Measurements from ENCODE around the gene ACYP2.
"Not testable (repeated sequence)": the region's sequence is repeated elsewhere in the genome, so short reads cannot be mapped to it uniquely, and the experiment has no call there.

The ACYP2 gene

DNA sequence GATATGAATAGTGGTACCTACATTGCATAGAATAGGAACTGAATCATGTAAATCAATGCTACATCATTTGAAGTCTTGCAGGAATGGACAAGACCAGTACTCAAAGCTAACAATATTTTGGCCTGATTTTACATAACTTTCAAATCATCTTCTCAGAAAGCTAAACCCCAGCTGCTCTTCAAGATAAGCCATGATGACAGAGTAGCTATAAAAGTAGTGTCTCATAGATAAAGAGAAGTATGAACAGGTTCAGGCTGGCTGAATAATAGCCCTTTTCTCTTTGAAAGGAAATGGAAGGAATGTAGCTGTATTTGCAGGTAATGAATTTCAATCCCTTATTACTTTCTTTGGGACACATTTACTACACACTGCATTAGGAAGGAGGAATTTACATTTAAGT lies 112.4 kb downstream of the ACYP2 start:
- DNase-seq: peak; percentile 30

- no peak for DNase-seq
These were observed 113.5 kb downstream of the ACYP2 start for GRCh38 chr2:54228945-54229344.

GRCh38 chr2:54233832-54234649 lies 118.6 kb downstream of the ACYP2 start:
- no peak for DNase-seq

GRCh38 chr2:54237428-54237827 lies 122.0 kb downstream of the ACYP2 start:
- DNase-seq: no peak

- no peak for DNase-seq
These were observed 124.0 kb downstream of the ACYP2 start for GRCh38 chr2:54239427-54239826.

DNA sequence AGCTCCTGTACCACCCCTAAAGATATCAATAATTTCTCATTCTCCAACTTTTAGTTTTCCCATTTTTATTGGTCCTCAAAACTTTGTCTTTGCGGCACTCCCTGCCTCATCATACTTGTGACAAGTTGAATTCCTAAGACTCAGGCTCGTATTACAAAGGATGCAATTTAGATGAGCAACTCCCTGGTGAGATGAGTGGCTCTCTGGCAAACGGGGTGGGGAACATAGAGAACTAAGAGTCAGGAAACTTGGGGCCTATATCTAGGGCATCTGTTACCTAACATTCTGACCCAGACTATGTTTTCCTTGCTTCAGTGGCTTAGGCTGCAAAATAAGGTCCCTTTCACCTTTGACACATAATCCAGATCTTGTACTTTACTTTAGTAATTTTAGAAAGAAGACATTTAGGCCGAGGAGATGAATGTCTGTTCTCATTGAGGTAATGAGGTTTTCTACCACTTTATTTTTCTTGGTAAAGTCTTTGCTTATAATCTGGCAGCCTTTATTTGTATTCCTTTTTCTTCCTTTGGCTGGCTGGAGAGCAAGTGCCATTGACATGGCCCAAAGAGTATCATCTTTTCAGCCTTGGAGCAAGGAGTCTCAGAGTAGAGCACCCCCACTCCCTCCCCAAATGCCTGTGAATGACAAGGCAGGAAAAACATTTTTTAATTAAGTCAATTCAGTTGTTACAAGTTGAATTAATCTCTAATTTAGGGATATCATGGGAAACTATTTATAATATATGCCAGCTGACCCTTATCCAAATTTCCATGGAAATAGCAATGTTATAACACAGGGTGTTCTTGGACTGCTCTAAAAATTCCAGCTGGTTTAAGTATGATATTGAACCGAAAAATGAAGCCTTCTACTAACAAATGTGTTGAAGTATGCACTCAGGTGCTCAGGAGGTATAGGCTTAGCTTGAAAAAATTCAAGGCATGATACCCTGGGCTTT lies 125.4 kb downstream of the ACYP2 start:
- DNase-seq: no peak

- DNase-seq: no peak
These were observed 131.7 kb downstream of the ACYP2 start for GRCh38 chr2:54247115-54247514.

GRCh38 chr2:54249629-54250028 lies 134.2 kb downstream of the ACYP2 start:
- no peak for DNase-seq

DNA sequence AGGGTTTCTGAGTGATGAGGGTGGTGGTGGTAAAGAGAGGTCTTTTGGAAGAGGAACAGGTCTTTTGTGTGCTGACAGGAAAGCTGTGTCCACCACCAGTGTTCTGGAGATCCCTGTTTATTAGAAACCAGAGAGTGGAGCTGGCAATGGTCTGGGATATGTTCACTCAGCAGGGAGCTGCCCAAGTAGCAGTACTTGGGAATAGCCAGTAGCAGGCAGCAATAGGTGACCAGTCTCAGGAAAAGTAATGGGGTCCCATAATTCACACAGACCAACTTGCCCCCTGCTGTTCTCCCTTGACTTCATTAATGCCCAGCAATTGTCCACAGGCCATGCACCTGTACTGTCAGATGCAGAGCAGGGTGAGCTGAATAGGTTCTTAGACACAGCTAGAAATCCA lies 138.8 kb downstream of the ACYP2 start:
- no peak for DNase-seq

- no peak for DNase-seq
These were observed 140.0 kb downstream of the ACYP2 start for GRCh38 chr2:54255230-54256090.

GRCh38 chr2:54256091-54256694 lies 140.8 kb downstream of the ACYP2 start, which contains the start of gene TSPYL6:
Gene TSPYL6, minus strand, starts transcription at chr2:54256229. Its CDS starts 78 bp downstream, at chr2:54256151.
- DNase-seq: no peak

GRCh38 chr2:54258166-54258565 lies 142.8 kb downstream of the ACYP2 start:
- no peak for DNase-seq

GRCh38 chr2:54259413-54260240 lies 144.2 kb downstream of the ACYP2 start:
- DNase-seq: no peak

DNA sequence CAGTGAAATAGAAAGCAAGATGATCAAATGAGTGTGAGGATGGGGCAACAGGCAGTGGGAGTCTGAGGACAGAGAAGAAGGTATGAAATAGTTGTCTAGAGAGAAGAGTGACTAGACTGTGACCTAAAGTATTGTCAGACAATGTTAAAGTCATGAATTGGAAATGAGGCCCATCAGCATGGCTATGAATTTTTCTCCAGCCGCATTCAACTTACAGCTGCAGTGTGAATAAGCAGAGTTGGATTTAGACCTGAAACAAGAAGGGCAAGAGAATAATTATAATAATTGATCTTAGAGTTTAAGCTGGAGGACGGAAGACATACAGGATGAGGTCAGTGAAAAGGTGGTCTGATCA lies 144.8 kb downstream of the ACYP2 start:
- no peak for DNase-seq

- no peak for DNase-seq
These were observed 146.1 kb downstream of the ACYP2 start for GRCh38 chr2:54261537-54261936.

DNA sequence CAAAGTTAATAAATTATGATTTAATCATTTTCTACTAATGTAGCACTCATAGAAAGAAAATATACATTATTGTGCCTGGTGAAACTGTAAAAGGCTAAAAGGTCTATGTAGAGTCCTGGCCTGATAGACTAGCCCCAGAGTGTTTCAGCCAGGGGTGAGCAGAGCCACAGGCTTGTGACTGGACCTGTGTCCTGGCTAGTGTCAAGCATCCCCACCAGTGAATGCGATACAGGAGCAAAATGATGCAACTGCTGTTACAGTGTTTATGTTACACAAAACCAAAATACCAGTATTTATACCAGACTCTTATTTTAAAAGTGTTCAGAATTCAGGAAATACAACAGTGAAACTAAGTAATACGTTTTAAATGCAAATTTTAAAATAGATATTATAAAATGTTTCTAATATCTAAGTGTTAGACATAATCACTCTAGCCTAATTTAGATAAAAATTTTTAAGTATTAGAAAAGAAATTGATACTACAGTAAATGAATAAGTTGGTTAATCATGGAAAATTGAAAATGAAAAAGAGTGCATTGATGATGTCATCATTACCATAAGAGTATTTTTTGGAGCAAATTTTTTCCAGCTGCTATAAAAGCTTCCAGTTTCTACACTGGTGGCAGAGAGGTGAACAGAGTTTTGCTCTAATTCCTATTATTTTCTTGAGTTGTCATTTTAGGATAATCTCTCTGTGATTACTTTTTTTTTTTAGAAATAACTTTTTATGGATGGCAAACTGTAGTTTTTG lies 146.8 kb downstream of the ACYP2 start:
- no peak for DNase-seq

- DNase-seq: not testable (repeated sequence)
These were observed 149.7 kb downstream of the ACYP2 start for GRCh38 chr2:54265081-54265480.

GRCh38 chr2:54267577-54267976 lies 152.2 kb downstream of the ACYP2 start:
- no peak for DNase-seq

- DNase-seq: no peak
These were observed 155.8 kb downstream of the ACYP2 start for GRCh38 chr2:54271189-54271588.

- DNase-seq: no peak
These were observed 156.6 kb downstream of the ACYP2 start for GRCh38 chr2:54271843-54272627.
